GM12865 (cell line): ENCODE measurements around the gene VPS41.

Experiments
- DNase-seq: peaks from one replicate; pipeline ENCODE4 v3.0.0; 2010; ENCODE audit warnings: low read depth
- H3K4me3 ChIP-seq: 2 replicates; pipeline ENCODE4 v1.5.1; 2011; ENCODE audit warnings: mild to moderate bottlenecking, low read depth, low read length, control low read depth
- TF ChIP-seq, protein P1 (sequence below): IDR thresholded peaks from 2 replicates; pipeline ENCODE4 v1.5.1; 2011; ENCODE audit warnings: low read length, control low read depth, low read depth, inconsistent platforms; ENCODE audit not compliant: insufficient read depth; ENCODE audit errors: missing control alignments

VPS41 gene

DNA sequence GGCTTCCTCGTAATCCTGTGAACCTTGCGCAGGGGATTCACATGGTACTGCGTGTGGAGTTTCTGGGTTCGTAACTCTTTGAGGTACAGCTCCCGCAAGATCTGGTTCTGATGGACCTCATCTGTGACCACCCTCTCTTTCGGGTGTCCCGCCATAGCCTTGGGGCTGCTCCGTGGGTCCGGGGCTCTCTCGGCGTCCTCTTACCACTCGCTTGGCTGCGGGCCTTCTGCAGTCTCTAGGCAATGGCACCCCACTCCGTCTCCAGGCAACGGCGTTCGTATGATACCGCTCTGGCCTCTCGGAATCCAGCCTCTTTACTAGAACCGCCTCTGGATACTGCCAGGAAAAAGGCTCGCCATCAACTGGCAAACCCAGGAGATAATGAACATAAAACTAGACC, 223.1 kb downstream of the VPS41 start:
- H3K4me3 ChIP-seq, result no peak overlapping the region
- DNase-seq, result no peak
- TF ChIP-seq, protein P1, sequence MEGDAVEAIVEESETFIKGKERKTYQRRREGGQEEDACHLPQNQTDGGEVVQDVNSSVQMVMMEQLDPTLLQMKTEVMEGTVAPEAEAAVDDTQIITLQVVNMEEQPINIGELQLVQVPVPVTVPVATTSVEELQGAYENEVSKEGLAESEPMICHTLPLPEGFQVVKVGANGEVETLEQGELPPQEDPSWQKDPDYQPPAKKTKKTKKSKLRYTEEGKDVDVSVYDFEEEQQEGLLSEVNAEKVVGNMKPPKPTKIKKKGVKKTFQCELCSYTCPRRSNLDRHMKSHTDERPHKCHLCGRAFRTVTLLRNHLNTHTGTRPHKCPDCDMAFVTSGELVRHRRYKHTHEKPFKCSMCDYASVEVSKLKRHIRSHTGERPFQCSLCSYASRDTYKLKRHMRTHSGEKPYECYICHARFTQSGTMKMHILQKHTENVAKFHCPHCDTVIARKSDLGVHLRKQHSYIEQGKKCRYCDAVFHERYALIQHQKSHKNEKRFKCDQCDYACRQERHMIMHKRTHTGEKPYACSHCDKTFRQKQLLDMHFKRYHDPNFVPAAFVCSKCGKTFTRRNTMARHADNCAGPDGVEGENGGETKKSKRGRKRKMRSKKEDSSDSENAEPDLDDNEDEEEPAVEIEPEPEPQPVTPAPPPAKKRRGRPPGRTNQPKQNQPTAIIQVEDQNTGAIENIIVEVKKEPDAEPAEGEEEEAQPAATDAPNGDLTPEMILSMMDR, result no peak

DNA sequence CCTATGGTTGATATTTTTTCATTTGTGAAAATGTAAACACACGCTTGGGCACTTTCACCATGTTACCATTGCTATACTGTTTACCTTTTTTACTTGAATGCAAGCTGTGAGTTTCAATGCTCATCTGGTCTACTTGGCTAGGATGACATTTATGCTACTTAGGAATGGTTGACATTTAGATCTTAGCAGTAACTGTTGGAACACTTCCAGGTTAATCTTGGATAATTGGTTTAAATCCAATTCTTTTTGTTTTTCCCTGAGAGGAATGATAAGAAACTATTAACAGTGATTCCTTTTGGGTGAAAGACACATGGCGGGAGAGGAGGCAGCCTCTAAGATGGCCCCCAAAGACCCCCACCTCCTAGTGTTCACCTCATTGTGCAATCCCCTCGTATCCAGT, 226.4 kb downstream of the VPS41 start:
- no peak for DNase-seq
- TF ChIP-seq, protein P1, result no peak
- H3K4me3 ChIP-seq, result no peak overlapping the region

DNA sequence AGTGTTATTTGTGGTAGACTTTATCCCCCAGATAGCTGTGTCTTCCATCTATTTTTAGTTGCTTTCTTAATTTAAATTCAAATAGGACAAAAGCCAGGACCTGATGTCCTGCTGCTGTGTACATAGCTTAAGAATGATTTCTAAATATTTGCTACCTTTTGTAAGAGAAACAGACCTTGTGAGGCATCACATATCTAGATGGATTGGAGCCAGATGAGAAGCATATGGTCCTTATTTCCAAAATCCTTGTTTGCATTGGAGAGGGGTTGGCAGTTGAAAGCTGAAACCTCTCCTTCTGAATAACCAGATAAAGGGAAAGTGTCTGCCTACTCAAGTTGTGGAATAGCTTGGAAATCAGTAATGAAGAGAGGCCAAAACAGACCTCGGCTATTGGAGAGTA, 227.1 kb downstream of the VPS41 start:
- no peak overlapping the region for H3K4me3 ChIP-seq
- TF ChIP-seq, protein P1, result no peak
- DNase-seq, result no peak

DNA sequence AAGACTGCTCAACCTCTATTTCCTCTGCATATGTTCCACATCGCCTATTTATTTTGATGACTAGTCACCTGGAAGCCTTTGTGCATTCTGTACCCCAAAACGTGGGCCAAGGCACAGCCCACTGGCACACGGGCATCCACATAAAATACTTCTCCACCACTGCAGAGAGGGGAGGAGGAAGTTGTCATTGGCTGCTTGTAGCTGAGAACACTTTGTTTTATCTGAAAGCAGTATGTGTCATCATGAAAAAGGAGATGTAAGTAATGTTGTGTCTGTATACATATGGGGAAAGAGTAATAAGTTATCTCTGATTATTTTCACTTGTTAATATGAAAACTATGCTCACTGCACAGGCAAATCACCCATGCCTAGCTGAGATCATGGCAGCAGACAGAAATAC, 229.6 kb downstream of the VPS41 start:
- no peak overlapping the region for H3K4me3 ChIP-seq
- no peak for DNase-seq
- TF ChIP-seq, protein P1, result no peak

DNA sequence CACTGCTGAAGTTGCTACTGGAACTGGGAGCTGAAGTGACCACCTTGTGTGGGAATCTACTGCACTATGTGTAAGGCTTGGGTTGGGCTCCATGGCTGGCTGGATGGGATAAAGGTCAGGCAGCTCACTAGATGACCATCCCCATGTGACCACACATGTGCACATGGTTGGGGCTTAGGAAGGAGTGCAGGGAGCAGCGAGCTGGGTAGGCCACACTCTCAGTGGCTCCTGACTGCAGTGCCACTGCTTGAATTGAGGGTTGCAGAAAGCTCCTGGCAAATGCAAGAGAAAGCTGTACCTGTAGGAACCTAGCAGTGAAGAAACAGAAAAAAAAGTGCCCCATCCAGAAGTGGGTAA, 230.3 kb downstream of the VPS41 start:
- DNase-seq, result no peak
- TF ChIP-seq, protein P1, result no peak
- H3K4me3 ChIP-seq, result no peak overlapping the region

DNA sequence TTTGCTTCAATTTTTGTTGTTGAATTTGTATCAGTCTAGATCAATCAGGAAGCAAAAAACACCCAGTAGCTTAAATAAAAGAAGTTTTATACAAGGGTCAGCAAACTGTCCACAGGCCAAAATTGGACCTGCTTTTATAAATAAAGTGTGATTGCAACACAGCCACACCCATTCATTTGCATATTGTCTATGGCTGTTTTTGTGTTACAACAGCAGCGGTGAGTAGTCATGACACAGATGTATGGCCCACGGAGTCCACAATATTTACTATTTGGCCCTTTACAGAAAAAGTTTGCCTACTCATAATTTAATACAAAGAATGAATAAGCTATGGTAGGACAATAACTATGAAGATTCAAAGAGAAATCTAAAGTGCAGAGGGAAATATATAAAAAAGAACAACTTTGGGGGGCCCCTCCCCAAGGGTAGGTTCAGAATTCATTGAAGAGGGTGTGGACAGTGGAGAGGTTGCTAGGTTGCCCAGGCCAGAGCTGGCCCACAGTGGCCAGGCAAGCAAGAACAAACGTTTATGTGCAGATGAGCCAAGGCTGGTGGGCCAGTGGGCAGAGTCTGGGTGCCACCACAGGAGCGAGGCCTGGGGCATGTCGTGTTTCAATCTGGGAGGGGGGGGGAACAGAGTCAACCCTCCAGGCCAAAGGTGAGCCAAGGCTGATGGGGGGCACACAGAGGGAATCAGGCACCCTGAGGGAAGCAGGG, 230.9 kb downstream of the VPS41 start:
- H3K4me3 ChIP-seq, result no peak overlapping the region
- DNase-seq, result no peak
- TF ChIP-seq, protein P1, result no peak

DNA sequence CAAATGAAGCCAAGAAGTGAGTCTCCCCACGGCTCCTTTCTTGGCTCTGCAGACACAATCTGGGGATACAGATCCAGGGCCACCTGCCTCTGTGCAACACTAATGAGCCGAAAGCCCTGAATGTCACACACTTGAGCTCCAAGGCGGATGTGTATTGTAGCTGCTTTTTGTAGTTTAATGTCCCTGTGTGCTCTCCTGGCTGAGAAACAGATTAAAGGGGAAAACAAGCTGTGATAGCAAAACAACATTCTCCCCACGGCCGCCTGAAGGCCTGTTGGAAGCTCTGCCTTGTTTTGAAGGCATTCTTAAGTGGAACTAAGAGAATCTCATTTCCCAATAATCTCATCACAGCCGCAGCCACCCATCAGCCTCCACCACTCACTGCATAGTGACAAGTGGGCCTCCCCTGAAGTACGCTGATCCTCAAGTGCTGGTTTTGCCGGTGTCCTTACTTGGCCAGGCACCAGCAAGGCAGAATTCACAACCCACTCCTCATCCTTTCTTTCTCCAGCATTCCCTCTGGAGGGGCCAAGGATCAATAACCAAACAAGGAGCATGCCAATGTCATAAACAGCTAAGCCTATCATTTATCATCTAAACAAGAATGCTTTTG, 233.4 kb downstream of the VPS41 start:
- H3K4me3 ChIP-seq, result no peak overlapping the region
- TF ChIP-seq, protein P1, result no peak
- no peak for DNase-seq
